ENCODE measurements around the gene RBM17.

- no peak for TF ChIP-seq CTCF (IDR thresholded peaks at IDR 0.05)
- no peak for TF ChIP-seq POLR2A (IDR thresholded peaks at IDR 0.05)
Observed at GRCh38 chr10:6072215-6072934, 16.5 kb upstream of the RBM17 start.

Data from heart left ventricle (tissue), 13 donors.